Endothelial cell of umbilical vein (primary cell): Measurements from ENCODE around the gene FBXO7. TPM values are rescaled to one million over a fixed set of nuclear protein-coding genes. Genes with fewer than 3 reads are reported as not detected.

ENCODE experiments used
- BruUV-seq: library from RNA; stranded (reverse); fragments of 400-500 nt; replicated peaks from 2 replicates; lab custom pipeline; 2021; lab: Mats Ljungman, UMichigan
- CTCF ChIA-PET: fragments of 300-600, 350-600 bp; sonication (Branson Sonifier 250); formaldehyde crosslinking; loops from one replicate; lab custom pipeline; 2021; ENCODE audit warnings: antibody characterized with exemption, inconsistent platforms; lab: Charles Lee
- POLR2A ChIA-PET: fragments of 300-600, 350-600 bp; sonication (Branson Sonifier 250); formaldehyde crosslinking; loops from one replicate; lab custom pipeline; 2021; ENCODE audit warnings: antibody characterized with exemption, inconsistent platforms; lab: Charles Lee
- DNase-seq: peaks from one replicate; pipeline ENCODE4 v3.0.0-alpha.2; 2011; ENCODE audit warnings: low read depth, low spot score
- FAIRE-seq: peaks from 2 replicates; lab custom pipeline; 2011; peaks lifted over from hg19 to GRCh38; lab: Jason Lieb, UNC
- H2AFZ ChIP-seq: 2 replicates; pipeline ENCODE4 v1.6.0; 2012; ENCODE audit warnings: low read depth, low read length, control low read depth, inconsistent platforms
- H3K27ac ChIP-seq: 2 replicates; pipeline ENCODE4 v1.5.1; 2011; ENCODE audit warnings: low read depth, mild to moderate bottlenecking, control low read depth, low read length, moderate library complexity; ENCODE audit not compliant: insufficient read depth
- H3K27me3 ChIP-seq, 2 experiments: 2 replicates each; pipeline versions ENCODE4 v1.6.0 to v1.6.1; 2011; ENCODE audit warnings: low read length in 2 of 2, mixed read lengths in 1 of 2; ENCODE audit not compliant: control insufficient read depth in 2 of 2, insufficient read depth in 2 of 2
- H3K36me3 ChIP-seq, 2 experiments: 2 replicates in 1 of 2; 3 replicates in 1 of 2; pipeline ENCODE4 v1.5.1; 2011; ENCODE audit warnings: low read length in 2 of 2, mild to moderate bottlenecking in 1 of 2, moderate library complexity in 1 of 2; ENCODE audit not compliant: control insufficient read depth in 2 of 2, insufficient read depth in 2 of 2; ENCODE audit errors: extremely low read depth in 1 of 2
- H3K4me1 ChIP-seq: 3 replicates; pipeline ENCODE4 v1.5.1; 2011; ENCODE audit warnings: mild to moderate bottlenecking, low read length; ENCODE audit not compliant: control insufficient read depth, insufficient read depth; ENCODE audit errors: extremely low read depth
- H3K4me2 ChIP-seq: 2 replicates; pipeline ENCODE4 v1.6.1; 2011; ENCODE audit warnings: low read length, control low read depth, mixed read lengths; ENCODE audit not compliant: insufficient read depth
- H3K4me3 ChIP-seq, 3 experiments: fragments of 200-600 bp in 1 of 3; sonication (generic), shearing (Covaris generic) in 1 of 3; replicated peaks in 1 of 3; 2 replicates each; pipeline ENCODE4 v1.5.1; 2011 to 2016; ENCODE audit warnings: control low read depth in 3 of 3, low read length in 3 of 3, mild to moderate bottlenecking in 2 of 3, inconsistent platforms in 1 of 3, low read depth in 1 of 3, moderate library complexity in 1 of 3; ENCODE audit not compliant: insufficient read depth in 1 of 3
- H3K79me2 ChIP-seq: 2 replicates; pipeline ENCODE4 v1.6.0; 2012; ENCODE audit warnings: low read length, inconsistent platforms; ENCODE audit not compliant: control insufficient read depth, insufficient read depth
- H3K9ac ChIP-seq: replicated peaks from 2 replicates; pipeline ENCODE3; 2011; ENCODE audit warnings: low read length, control low read depth; ENCODE audit not compliant: insufficient read depth; ENCODE audit errors: extremely low read depth
- H3K9me1 ChIP-seq: replicated peaks from 3 replicates; pipeline ENCODE4 v1.6.0; 2011; ENCODE audit warnings: mild to moderate bottlenecking, low read length; ENCODE audit not compliant: control insufficient read depth, insufficient read depth; ENCODE audit errors: extremely low read depth
- H3K9me3 ChIP-seq: replicated peaks from 2 replicates; pipeline ENCODE4 v1.5.1; 2012; ENCODE audit warnings: low read length, inconsistent platforms; ENCODE audit not compliant: control insufficient read depth, insufficient read depth
- H4K20me1 ChIP-seq: replicated peaks from 2 replicates; pipeline ENCODE3; 2011; ENCODE audit warnings: mild to moderate bottlenecking, low read length; ENCODE audit not compliant: control insufficient read depth, insufficient read depth; ENCODE audit errors: extremely low read depth
- CTCF ChIP-seq, 2 donors: IDR thresholded peaks; 1 replicate in 1 of 2; 2 replicates in 1 of 2; pipeline ENCODE4 v1.5.1; 2011; ENCODE audit warnings: low read length in 2 of 2, mild to moderate bottlenecking in 2 of 2, moderate library complexity in 2 of 2, control low read depth in 1 of 2, inconsistent platforms in 1 of 2, low read depth in 1 of 2; ENCODE audit not compliant: insufficient read depth in 1 of 2; ENCODE audit errors: extremely low read depth in 1 of 2
- EZH2 ChIP-seq: IDR thresholded peaks from 2 replicates; pipeline ENCODE4 v1.6.1; 2012; ENCODE audit warnings: borderline replicate concordance, low read depth, mild to moderate bottlenecking, moderate library complexity, low read length, inconsistent platforms; ENCODE audit not compliant: severe bottlenecking
- FOS ChIP-seq: IDR thresholded peaks from 2 replicates; pipeline ENCODE4 v1.6.1; 2011; ENCODE audit warnings: mild to moderate bottlenecking, low read length, moderate library complexity, borderline replicate concordance; ENCODE audit not compliant: insufficient read depth
- GATA2 ChIP-seq: IDR thresholded peaks from 2 replicates; pipeline ENCODE4 v1.7.0; 2011; ENCODE audit warnings: low read depth, mild to moderate bottlenecking, moderate library complexity, mixed read lengths, low read length; ENCODE audit not compliant: insufficient read length, insufficient read depth
- JUN ChIP-seq: IDR thresholded peaks from 2 replicates; pipeline ENCODE4 v1.6.1; 2011; ENCODE audit warnings: borderline replicate concordance, low read depth; ENCODE audit not compliant: insufficient read length, insufficient read depth
- MAX ChIP-seq: IDR thresholded peaks from 2 replicates; pipeline ENCODE4 v1.6.1; 2011; ENCODE audit not compliant: insufficient read depth, insufficient read length
- MYC ChIP-seq: IDR thresholded peaks from one replicate; pipeline ENCODE4 v1.6.1; 2011; ENCODE audit warnings: mild to moderate bottlenecking, low read depth, low read length
- POLR2A ChIP-seq: IDR thresholded peaks from 2 replicates; pipeline ENCODE4 v1.6.1; 2012; ENCODE audit warnings: low read depth, mild to moderate bottlenecking, control low read depth, low read length
- POLR2AphosphoS5 ChIP-seq: IDR thresholded peaks from 2 replicates; pipeline ENCODE4 v1.6.1; 2012; ENCODE audit warnings: low read depth, mild to moderate bottlenecking, control low read depth, low read length, moderate library complexity; ENCODE audit not compliant: insufficient read depth
- dilution Hi-C: fragments of 300-500 bp; cut with MboI; formaldehyde crosslinking; loops from one replicate; pipeline ENCODE4 v1.15.0; 2019; ENCODE audit warnings: low sequenced_read_pairs; ENCODE audit not compliant: extremely low pct_ligation_motif_present
- intact Hi-C: fragments of 100-400 bp; cut with micrococcal nuclease; formaldehyde crosslinking; loops from one replicate; pipeline ENCODE4 v1.10.0; 2022
- polyA plus RNA-seq, 4 experiments: library from polyadenylated mRNA; depleted of rRNA in 3 of 4; stranded (reverse) in 3 of 4; unstranded in 1 of 4; fragments of >200 nt; gene quantifications; 2 replicates each; pipeline versions ENCODE4 v1.2.1 to v1.2.3, GENCODE V29; 2011 to 2012; ENCODE audit warnings: missing spikeins in 1 of 4
- total RNA-seq: library from RNA; stranded (reverse); gene quantifications from 2 replicates; pipeline ENCODE4 v1.2.3, GENCODE V29; 2021

Gene FBXO7
- total and polyA plus RNA-seq, 2 donors (not counting 3 experiments of a cell fraction or from before 2014, with no cell fraction given), result 81.1 to 112 TPM

- Histone ChIP-seq H3K4me3 (peak overlapping the region; percentile 77 to 88 (median 81)), H3K79me2 (peaks cover 68% of the 10 kb centered on the region), H3K9ac (peak overlapping the region; percentile 90), H3K9me1 (no peaks in the 10 kb centered on the region), H3K27me3 (no peaks in the 10 kb centered on the region), H3K9me3 (no peaks in the 10 kb centered on the region), H3K36me3 (no peaks in the 10 kb centered on the region), H3K4me1 (peaks cover 20% of the 10 kb centered on the region), H3K27ac (no peak overlapping the region), H4K20me1 (peaks cover 3% of the 10 kb centered on the region), H3K4me2 (peak overlapping the region; percentile 100), H2AFZ (no peak overlapping the region)
- TF ChIP-seq POLR2A (no peak), MYC (no peak), EZH2 (no peak), FOS (no peak), GATA2 (no peak), POLR2AphosphoS5 (no peak), CTCF (IDR thresholded peaks at IDR 0.05; ENCODE audit: extremely low read depth in 1 of 2, insufficient read depth in 1 of 2, low read depth in 1 of 2, low read length in 2 of 2) (no peak), JUN (no peak), MAX (no peak)
- intact Hi-C loops (no loop called here), dilution Hi-C loops (no loop called here)
- FAIRE-seq (no peak), DNase-seq (peak; percentile 17)
- no TSS peak for BruUV-seq
- CTCF ChIA-PET, result interaction anchor here (1.0 to 4.8 kb wide), 6 partner anchors 10 to 78 kb away, joined by 3 to 33 read pairs (median 4); partner anchors contain the start of gene RTCB
- POLR2A ChIA-PET, result no interaction called here
Measured at GRCh38 chr22:32476281-32477195, 1.9 kb downstream of the FBXO7 start.
